Measurements from ENCODE around the gene NUCB1. TPM values are rescaled to one million over a fixed set of nuclear protein-coding genes. Genes with fewer than 3 reads are reported as not detected.

NUCB1 gene
- total and polyA plus RNA-seq, 10 donors: 67.6 to 321 (median 237) TPM

- TF ChIP-seq POLR2AphosphoS5 (IDR thresholded peaks at IDR 0.05) (no peak), POLR2A (IDR thresholded peaks at IDR 0.05) (no peak)
- TF ChIP-seq, protein P1, sequence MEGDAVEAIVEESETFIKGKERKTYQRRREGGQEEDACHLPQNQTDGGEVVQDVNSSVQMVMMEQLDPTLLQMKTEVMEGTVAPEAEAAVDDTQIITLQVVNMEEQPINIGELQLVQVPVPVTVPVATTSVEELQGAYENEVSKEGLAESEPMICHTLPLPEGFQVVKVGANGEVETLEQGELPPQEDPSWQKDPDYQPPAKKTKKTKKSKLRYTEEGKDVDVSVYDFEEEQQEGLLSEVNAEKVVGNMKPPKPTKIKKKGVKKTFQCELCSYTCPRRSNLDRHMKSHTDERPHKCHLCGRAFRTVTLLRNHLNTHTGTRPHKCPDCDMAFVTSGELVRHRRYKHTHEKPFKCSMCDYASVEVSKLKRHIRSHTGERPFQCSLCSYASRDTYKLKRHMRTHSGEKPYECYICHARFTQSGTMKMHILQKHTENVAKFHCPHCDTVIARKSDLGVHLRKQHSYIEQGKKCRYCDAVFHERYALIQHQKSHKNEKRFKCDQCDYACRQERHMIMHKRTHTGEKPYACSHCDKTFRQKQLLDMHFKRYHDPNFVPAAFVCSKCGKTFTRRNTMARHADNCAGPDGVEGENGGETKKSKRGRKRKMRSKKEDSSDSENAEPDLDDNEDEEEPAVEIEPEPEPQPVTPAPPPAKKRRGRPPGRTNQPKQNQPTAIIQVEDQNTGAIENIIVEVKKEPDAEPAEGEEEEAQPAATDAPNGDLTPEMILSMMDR (IDR thresholded peaks at IDR 0.05 in 8 of 11, conservative IDR thresholded peaks at IDR 0.05 in 3 of 11): no peak
- DNase-seq: no peak
- no peaks in the 10 kb centered on the region for H3K9me3 ChIP-seq
- H3K27me3 ChIP-seq (replicated peaks in 1 of 7): no peaks in the 10 kb centered on the region
- 95 to 98% (median 96%) methylated on average over 8 of the region's 8 CpGs for WGBS, 5 donors
- H3K27ac ChIP-seq: no peak overlapping the region
- intact Hi-C loops (cut with DNase I; ENCODE audit: low total_unique reads): loop anchor here (10.0 kb wide), 1 partner anchor 53 kb away; the partner anchor contains the start of gene NUCB1
- peaks cover 0 to 50% (median 6%) of the 10 kb centered on the region in 6 donors for H3K36me3 ChIP-seq
- H3K4me1 ChIP-seq: peaks cover 16 to 84% (median 51%) of the 10 kb centered on the region in 6 donors
- H3K4me3 ChIP-seq: no peak overlapping the region
Observed at GRCh38 chr19:48958006-48958405, 57.9 kb downstream of the NUCB1 start.

GRCh38 chr19:48959341-48960239, 59.5 kb downstream of the NUCB1 start:
- H3K27ac ChIP-seq: peak overlapping the region in 3 of 8 donors; percentile 97 to 98 (median 97)

GRCh38 chr19:48961051-48961649, 61.0 kb downstream of the NUCB1 start:
- WGBS, 5 donors: 85 to 91% (median 87%) methylated on average over 19 of the region's 19 CpGs
- peak in 2 of 3 donors; percentile 23 to 66 for TF ChIP-seq POLR2AphosphoS5 (IDR thresholded peaks at IDR 0.05)
- TF ChIP-seq, protein P1 (IDR thresholded peaks at IDR 0.05 in 8 of 11, conservative IDR thresholded peaks at IDR 0.05 in 3 of 11): no peak
- intact Hi-C loops (cut with DNase I; ENCODE audit: low total_unique reads): loop anchor here (10.0 kb wide), 1 partner anchor 86 kb away; the partner anchor contains the start of gene PPP1R15A
- H3K36me3 ChIP-seq: peaks cover 0 to 50% (median 5%) of the 10 kb centered on the region in 6 donors
- H3K4me1 ChIP-seq: peaks cover 20 to 86% (median 59%) of the 10 kb centered on the region in 6 donors
- no peaks in the 10 kb centered on the region for H3K9me3 ChIP-seq
- H3K27me3 ChIP-seq (replicated peaks in 1 of 7): no peaks in the 10 kb centered on the region
- peak overlapping the region in 6 of 8 donors; percentile 83 to 98 (median 97) for H3K27ac ChIP-seq
- DNase-seq: peak; percentile 83
- H3K4me3 ChIP-seq: peak overlapping the region in 1 of 8 donors; percentile 99

More at GRCh38 chr19:48959341-48960239, 59.5 kb downstream of the NUCB1 start:
- H3K27me3 ChIP-seq (replicated peaks in 1 of 7): no peaks in the 10 kb centered on the region
- H3K4me1 ChIP-seq: peaks cover 26 to 92% (median 62%) of the 10 kb centered on the region in 6 donors
- TF ChIP-seq, protein P1 (IDR thresholded peaks at IDR 0.05 in 8 of 11, conservative IDR thresholded peaks at IDR 0.05 in 3 of 11): no peak
- TF ChIP-seq POLR2AphosphoS5 (IDR thresholded peaks at IDR 0.05): peak in 1 of 3 donors; percentile 4
- intact Hi-C loops (cut with DNase I; ENCODE audit: low total_unique reads): loop anchor here (10.0 kb wide), 2 partner anchors 55 to 85 kb away; partner anchors contain the start of genes NUCB1 and PPP1R15A
- no peaks in the 10 kb centered on the region for H3K9me3 ChIP-seq
- peaks cover 0 to 50% (median 6%) of the 10 kb centered on the region in 6 donors for H3K36me3 ChIP-seq
- 72 to 79% (median 78%) methylated on average over 16 of the region's 16 CpGs for WGBS, 5 donors
- DNase-seq: no peak
- H3K4me3 ChIP-seq: no peak overlapping the region

Measured in spleen (tissue), 11 donors.